HG02973 (cell line): ENCODE measurements around the gene TSPAN18.
A peak's percentile ranks its signal among the peaks of the same experiment; 100 is the strongest.

Experiments used
- ATAC-seq: cut with Tn5 transposase; IDR thresholded peaks from one replicate; pipeline ENCODE4 v1.9.1; 2021; ENCODE audit warnings: moderate library complexity; ENCODE audit not compliant: unreplicated experiment

TSPAN18 gene

GRCh38 chr11:44726283-44727113, at the start of gene TSPAN18:
Gene TSPAN18 (plus strand): TSS chr11:44726962. CDS start chr11:44906417, 179,455 bp downstream.
- ATAC-seq, result peak; percentile 60

DNA sequence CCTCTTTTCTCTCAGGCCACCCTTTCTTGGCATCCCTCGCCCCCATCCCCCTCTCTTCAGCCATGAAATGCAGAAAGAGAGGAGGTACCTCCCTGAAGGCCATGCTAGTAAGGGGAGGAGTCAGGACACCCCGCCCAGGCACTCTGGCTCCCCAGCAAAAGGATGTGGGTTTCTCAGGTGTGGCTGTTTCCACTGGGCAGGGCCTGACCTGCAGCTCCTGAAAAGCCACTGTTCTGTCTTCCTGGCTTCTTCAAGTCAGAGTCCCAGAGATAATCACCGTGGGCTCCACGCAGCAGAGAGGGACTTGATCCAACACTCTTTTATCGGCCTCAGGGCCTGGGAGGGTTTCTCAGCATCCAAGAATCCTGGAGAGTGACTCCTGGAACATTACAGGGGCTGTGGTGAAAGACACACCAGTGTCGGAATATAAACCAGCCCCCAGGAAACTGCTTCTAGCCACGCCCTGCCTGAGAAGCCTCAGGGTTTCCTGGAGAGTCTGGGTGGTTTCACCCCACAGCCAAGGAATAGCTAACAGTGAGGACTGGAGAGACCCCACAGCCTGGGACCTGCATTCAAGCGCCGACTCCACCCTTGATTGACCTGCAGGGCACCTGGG, 45.7 kb upstream of the TSPAN18 start:
- ATAC-seq, result no peak

DNA sequence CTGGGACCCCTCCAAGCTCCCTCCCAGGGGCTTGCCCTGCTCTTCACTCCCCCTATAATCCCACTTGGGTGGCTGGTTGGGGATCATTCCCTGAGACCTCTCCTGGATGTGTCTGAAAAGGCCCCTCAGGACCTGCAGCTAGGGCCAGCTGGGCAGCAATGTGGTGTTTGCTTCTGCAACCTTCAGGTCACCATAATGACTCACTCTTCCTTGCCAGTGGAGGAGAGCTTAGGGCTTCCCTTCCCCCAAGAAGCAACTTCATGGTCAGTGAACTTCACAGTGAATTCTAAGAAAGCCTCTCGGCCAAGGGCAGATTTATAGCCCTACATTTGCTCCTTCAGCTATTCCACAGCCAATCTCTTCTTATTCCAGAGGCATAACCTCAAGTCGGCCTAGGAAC, 45.1 kb upstream of the TSPAN18 start:
- ATAC-seq, result no peak

GRCh38 chr11:44684859-44685281, 41.9 kb upstream of the TSPAN18 start:
- no peak for ATAC-seq

DNA sequence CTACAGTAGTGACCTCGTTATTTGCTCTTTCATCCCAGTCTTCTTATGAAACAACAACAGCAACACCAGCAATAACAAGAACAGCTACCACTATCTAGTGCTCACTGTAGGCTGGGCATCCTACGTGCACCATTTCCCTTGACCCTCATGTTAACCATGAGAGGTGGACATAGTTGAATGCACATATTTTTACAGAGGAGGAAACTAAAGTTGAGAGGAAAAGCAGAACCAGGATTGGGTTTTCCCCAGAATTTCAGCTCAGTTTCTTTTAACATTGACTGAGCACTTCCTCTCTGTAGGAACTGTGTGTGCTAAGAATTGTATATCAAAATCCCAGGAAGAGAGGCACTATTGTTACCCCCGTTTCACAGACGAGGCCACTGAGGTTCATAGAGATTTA, 39.4 kb upstream of the TSPAN18 start:
- ATAC-seq, result no peak

DNA sequence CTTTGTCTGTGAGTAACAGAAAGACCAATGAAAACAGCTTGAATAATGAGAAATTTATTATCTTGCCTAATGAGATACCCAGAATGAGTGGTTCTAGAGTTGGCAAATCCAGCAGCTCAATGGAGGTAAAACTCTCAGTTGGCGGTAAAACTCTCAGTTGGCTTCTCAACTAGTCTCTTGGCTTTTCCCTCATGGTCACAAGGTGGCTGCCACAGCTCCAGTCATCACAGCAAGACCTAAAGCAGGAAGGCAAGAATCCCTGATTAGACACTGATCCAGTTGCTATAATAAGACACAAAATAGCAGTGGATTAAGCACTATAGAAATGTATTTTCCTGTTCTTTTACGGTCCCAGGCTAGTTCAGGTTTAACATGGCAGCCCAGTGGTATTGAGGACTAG, 37.5 kb upstream of the TSPAN18 start:
- no peak for ATAC-seq

DNA sequence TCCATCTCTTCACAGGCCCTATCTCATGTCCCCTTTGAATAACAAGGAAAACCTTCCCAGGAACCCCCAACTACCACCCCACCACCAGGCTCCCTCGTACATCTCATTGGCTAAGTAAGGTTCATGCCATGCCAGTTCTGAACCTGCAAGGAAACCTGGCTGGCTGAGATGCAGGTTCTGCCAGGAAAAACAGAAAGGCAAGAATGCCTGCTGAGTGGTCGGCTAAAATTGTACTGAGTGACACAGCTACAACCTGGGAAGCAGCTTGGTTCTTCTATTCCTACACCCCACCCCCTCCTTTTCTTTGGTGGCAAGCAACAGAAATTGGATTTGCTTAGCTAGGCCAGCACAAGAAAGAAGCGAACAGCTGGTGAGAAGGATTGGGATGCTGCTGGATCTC, 36.1 kb upstream of the TSPAN18 start:
- ATAC-seq, result no peak

GRCh38 chr11:44692460-44692859, 34.3 kb upstream of the TSPAN18 start:
- ATAC-seq, result no peak

GRCh38 chr11:44693654-44694119, 33.1 kb upstream of the TSPAN18 start:
- no peak for ATAC-seq

DNA sequence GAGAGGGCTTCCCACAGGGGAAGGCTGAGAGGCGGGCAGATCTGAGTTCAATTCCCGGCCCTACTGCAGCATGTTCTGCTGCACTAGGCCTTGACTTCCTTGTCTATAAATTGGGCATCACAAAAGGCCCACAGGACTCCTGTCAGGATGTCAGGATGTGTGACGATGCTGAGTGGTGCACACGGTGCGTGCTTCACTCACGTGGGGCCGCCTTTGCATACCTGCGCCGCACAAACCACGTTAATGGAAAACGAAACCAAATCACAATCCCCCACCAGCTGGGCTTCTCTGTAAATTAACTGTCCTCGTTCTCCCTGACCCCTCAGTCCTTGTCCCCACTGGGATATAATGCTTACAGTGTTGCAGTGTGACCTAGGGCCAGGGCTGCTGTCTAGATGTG, 32.3 kb upstream of the TSPAN18 start:
- no peak for ATAC-seq

GRCh38 chr11:44695169-44695833, 31.5 kb upstream of the TSPAN18 start:
- no peak for ATAC-seq

- ATAC-seq, result no peak
Observed at GRCh38 chr11:44698252-44698912, 28.4 kb upstream of the TSPAN18 start.

DNA sequence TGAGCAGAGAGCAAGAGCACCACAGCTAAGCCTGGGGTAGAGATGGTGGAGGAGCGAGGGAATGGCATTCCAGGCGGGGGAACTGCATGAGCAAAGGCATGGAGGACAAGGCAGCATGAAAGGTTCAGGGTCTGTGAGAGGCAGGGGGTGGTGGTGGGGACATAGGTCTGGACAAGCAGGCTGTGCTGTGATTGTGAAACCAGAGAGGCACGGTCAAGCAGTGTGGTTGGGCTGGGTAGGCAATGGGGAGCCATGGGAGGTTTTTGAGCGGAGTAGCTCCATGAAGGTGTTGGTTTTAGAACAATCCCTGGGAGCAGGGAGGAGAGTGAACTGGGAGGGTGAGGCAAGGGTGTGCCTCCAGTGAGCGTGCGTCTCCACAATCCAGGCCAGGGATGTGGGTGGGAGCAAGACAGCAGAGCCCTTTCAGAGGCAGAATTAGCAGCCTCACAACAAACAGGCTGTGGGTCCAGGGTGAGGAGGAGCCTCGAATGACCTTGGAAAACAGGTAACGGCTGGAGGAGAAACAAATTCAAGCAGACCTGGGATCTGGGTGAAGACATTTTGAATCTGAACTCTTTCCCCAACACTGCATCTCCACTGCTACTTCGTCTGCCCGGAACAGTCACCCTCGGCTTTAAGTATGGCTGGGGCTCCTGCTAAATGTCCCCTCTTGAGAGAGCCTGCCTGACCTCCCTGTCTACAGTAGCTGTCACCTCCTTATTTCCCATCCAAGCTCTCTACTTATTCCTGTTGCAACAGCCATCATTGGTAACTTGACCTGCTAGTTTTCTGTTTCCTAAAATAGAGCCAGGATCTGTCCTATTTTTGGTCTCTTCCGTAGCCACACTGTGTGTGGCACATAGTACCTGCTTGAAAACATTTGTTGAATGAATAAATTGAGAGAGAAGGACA, 27.0 kb upstream of the TSPAN18 start:
- no peak for ATAC-seq

DNA sequence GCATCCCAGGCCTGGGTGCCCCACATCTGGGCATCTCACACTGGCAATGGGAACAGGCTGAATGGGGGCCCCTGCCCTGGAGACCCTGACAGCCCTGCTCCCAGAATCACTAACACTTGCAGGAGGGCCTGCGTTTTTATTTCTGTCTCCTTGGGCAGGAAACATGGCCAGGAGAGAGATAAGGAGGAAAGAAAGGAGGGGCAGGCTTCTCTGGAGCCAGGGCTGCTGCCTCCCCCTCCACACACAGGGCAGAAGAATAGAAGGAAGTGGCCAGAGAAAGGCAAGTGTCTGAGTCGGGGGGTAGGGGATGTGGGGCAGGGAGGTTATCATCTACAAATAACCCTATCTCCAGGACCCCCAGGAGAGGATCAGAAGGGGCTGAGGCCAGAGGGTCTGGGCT, 25.5 kb upstream of the TSPAN18 start:
- no peak for ATAC-seq

GRCh38 chr11:44702889-44703288, 23.9 kb upstream of the TSPAN18 start:
- no peak for ATAC-seq

GRCh38 chr11:44707094-44707493, 19.7 kb upstream of the TSPAN18 start:
- no peak for ATAC-seq

GRCh38 chr11:44708009-44708408, 18.8 kb upstream of the TSPAN18 start:
- no peak for ATAC-seq

DNA sequence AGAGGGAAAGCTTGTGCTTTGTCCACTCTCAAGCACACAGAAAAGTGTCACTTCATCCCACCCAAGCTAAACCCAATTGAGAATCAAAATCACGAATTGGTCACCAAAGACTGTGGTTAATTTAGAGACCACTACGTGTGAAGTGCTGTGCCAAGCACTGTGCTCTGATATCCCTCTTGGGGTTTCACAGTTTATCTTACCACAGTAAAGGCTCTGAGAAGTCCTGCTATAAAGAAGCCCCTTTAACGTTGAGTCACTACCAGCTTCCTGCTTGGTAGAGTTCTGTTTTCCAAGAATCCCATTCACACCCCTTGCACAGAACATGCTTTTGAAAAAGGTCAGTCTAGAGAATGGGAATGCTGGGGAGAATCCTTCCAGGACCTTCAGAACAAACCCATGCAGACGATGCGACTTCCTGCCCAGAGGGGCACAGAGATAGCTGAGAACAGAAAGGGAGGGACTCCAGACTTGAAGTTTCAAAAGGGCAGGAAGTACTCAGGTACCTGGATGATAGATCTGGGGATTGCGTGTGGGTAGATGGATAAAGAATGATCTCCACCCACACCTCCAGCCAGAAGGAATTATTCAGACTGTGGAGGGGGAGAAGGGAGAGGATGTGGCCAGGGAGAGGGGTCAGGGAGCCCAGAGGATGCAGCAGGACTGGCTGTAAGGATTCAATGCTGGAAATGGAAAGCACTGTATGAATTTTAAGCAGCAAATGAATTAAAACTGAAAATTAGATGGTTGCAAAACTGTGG, 18.1 kb upstream of the TSPAN18 start:
- ATAC-seq, result no peak

- ATAC-seq, result no peak
Observed at GRCh38 chr11:44709281-44709562, 17.5 kb upstream of the TSPAN18 start.

DNA sequence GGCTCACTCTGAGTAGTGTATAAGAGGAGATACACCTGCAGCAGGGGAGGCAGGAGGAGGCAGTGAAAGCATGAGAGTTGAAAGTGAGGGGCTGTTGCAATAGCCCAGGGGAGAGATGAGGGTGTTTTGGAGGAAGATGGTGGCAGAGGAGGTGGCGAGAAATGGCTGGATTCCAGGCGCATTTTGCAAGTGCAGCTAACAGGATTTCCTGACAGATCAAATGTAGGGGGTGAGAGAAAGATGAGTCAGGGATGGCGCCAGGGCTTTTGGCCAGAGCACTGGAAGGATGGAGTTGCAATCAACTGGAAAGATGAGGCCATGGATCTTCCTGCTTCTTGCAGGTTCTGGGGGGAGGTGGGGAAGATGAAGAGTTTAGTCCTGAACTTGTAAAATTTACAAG, 16.8 kb upstream of the TSPAN18 start:
- no peak for ATAC-seq
